ENCODE measurements around the gene CAPN12. TPM values are rescaled to one million over a fixed set of nuclear protein-coding genes. Genes with fewer than 3 reads are reported as not detected.

CAPN12 gene
- total RNA-seq, 2 experiments from 2014 or later, result 1.6 to 2.0 TPM

DNA sequence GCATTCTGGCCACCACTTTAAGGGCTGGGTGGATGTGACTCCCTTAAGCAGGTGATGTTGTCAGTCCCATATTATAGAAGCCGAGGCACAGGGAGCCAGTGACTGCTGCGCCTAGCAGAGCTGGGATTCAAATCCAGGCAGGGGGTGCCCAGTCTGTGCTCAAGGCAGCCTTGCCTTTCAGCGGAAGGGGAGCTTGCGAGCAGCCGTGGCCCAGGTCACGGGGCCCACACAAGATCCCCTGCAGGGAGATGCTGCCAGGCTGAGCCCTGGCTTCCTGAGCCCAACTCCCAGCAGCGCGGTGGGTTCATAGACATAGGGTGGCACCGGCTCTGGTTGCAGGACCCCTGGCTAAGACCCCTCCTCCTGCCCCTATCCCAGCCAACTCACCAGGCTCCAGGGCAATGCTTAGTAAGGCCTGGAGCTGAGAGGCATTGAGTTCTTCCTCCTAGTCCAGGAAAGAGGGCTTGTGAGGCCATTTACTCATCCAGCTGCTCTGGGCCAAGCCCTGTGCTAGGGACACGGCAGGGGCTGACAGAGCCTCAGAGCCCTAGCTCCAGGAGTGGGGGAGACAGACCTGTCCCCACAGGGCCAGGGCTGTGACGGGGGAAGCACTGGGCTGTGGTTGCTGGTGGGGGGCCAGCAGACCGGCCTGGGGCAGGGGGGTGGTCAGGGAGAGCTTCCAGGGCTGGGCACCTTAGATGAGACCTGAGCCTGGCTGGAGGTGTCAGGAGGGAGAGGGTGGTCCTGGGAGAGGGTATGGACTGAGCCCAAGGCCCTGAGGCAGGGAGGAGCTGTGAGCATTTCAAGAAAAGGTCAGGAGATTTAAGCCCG, 9.6 kb downstream of the CAPN12 start:
- peaks cover 61% of the 10 kb centered on the region for H3K4me1 ChIP-seq (ENCODE audit: insufficient read depth, low read length)
- Mint-ChIP-seq H3K27me3 (peaks cover 5% of the 10 kb centered on the region), H3K9me3 (no peaks in the 10 kb centered on the region), H3K4me3 (peak overlapping the region; percentile 83), H3K27ac (peak overlapping the region; percentile 83), H3K36me3 (ENCODE audit: low read depth) (peaks cover 4% of the 10 kb centered on the region), H3K4me1 (ENCODE audit: low read depth) (peaks cover 43% of the 10 kb centered on the region)
- peak in 6 of 14 experiments; percentile 16 to 75 (median 59) for DNase-seq
- peak; percentile 32 for ATAC-seq (ENCODE audit: poor library complexity)
- POLR2A ChIA-PET, result interaction anchor here (1.0 to 1.8 kb wide), 4 partner anchors 35 to 196 kb away, joined by 4 to 8 read pairs (median 5); partner anchors contain the start of genes MRPS12 and SARS2
- intact Hi-C loops (cut with DNase I, micrococcal nuclease), result loop anchor here (1.0 to 10.0 kb wide), 7 partner anchors 87 to 342 kb away; partner anchors contain the start of genes ACTN4 (in 1 of the 2), HNRNPL (in 1 of the 2), MRPS12 (in 1 of the 2) and RINL (in 1 of the 2)
- peaks cover 3% of the 10 kb centered on the region for H3K36me3 ChIP-seq (ENCODE audit: insufficient read depth, low read length)
- peak overlapping the region; percentile 29 to 65 for H3K27ac ChIP-seq (ENCODE audit: low read depth in 1 of 2, low read length in 2 of 2)
- peak overlapping the region; percentile 60 for H3K4me3 ChIP-seq (ENCODE audit: low read length)
- CTCF ChIA-PET, result interaction anchor here (0.7 to 2.5 kb wide), 6 partner anchors 48 to 195 kb away, joined by 3 to 16 read pairs (median 3); partner anchors contain the start of genes MRPS12 and SARS2
- no peaks in the 10 kb centered on the region for H3K27me3 ChIP-seq (ENCODE audit: control insufficient read depth in 1 of 2, insufficient read depth in 2 of 2, low read length in 2 of 2)
- TF ChIP-seq, protein P1, sequence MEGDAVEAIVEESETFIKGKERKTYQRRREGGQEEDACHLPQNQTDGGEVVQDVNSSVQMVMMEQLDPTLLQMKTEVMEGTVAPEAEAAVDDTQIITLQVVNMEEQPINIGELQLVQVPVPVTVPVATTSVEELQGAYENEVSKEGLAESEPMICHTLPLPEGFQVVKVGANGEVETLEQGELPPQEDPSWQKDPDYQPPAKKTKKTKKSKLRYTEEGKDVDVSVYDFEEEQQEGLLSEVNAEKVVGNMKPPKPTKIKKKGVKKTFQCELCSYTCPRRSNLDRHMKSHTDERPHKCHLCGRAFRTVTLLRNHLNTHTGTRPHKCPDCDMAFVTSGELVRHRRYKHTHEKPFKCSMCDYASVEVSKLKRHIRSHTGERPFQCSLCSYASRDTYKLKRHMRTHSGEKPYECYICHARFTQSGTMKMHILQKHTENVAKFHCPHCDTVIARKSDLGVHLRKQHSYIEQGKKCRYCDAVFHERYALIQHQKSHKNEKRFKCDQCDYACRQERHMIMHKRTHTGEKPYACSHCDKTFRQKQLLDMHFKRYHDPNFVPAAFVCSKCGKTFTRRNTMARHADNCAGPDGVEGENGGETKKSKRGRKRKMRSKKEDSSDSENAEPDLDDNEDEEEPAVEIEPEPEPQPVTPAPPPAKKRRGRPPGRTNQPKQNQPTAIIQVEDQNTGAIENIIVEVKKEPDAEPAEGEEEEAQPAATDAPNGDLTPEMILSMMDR (IDR thresholded peaks at IDR 0.05), result no peak
- no peaks in the 10 kb centered on the region for H3K9me3 ChIP-seq (ENCODE audit: control insufficient read depth in 1 of 2, insufficient read depth in 1 of 2, low read length in 2 of 2)

DNA sequence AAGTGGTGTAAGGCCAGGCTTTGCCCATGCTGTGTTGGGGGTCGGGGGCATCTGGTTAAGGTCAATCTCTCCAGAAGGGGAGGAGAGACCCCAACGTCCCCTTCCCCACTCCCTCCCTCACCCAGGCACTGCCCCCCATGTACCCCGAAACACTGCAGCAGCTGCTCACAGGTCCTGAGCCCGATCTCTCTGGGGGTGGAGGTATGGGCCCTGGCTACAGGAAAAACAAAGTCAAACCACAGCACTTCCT, 10.2 kb downstream of the CAPN12 start:
- TF ChIP-seq, protein P1 (IDR thresholded peaks at IDR 0.05), result no peak
- DNase-seq, result no peak
- Mint-ChIP-seq H3K9me3 (no peaks in the 10 kb centered on the region), H3K4me3 (peak overlapping the region; percentile 83), H3K4me1 (ENCODE audit: low read depth) (peaks cover 39% of the 10 kb centered on the region), H3K27me3 (peaks cover 5% of the 10 kb centered on the region), H3K27ac (peak overlapping the region; percentile 83), H3K36me3 (ENCODE audit: low read depth) (peaks cover 6% of the 10 kb centered on the region)
- no peak for ATAC-seq (ENCODE audit: poor library complexity)
- intact Hi-C loops (cut with DNase I, micrococcal nuclease), result loop anchor here (1.0 to 10.0 kb wide), 7 partner anchors 87 to 342 kb away; partner anchors contain the start of genes ACTN4 (in 1 of the 2), HNRNPL (in 1 of the 2), MRPS12 (in 1 of the 2) and RINL (in 1 of the 2)
- ChIA-PET CTCF (interaction anchor here (0.9 to 2.5 kb wide), 4 partner anchors 97 to 196 kb away, joined by 3 to 16 read pairs (median 4); partner anchors contain the start of genes MRPS12 and SARS2), POLR2A (interaction anchor here (1.3 to 1.8 kb wide), 2 partner anchors 36 to 98 kb away, joined by 4 to 6 read pairs; no protein-coding TSS in a partner anchor)
- Histone ChIP-seq H3K4me3 (ENCODE audit: low read length) (peak overlapping the region; percentile 60), H3K9me3 (ENCODE audit: control insufficient read depth in 1 of 2, insufficient read depth in 1 of 2, low read length in 2 of 2) (no peaks in the 10 kb centered on the region), H3K27me3 (ENCODE audit: control insufficient read depth in 1 of 2, insufficient read depth in 2 of 2, low read length in 2 of 2) (no peaks in the 10 kb centered on the region), H3K4me1 (ENCODE audit: insufficient read depth, low read length) (peaks cover 57% of the 10 kb centered on the region), H3K27ac (ENCODE audit: low read depth in 1 of 2, low read length in 2 of 2) (peak overlapping the region; percentile 29 to 65), H3K36me3 (ENCODE audit: insufficient read depth, low read length) (peaks cover 5% of the 10 kb centered on the region)

DNA sequence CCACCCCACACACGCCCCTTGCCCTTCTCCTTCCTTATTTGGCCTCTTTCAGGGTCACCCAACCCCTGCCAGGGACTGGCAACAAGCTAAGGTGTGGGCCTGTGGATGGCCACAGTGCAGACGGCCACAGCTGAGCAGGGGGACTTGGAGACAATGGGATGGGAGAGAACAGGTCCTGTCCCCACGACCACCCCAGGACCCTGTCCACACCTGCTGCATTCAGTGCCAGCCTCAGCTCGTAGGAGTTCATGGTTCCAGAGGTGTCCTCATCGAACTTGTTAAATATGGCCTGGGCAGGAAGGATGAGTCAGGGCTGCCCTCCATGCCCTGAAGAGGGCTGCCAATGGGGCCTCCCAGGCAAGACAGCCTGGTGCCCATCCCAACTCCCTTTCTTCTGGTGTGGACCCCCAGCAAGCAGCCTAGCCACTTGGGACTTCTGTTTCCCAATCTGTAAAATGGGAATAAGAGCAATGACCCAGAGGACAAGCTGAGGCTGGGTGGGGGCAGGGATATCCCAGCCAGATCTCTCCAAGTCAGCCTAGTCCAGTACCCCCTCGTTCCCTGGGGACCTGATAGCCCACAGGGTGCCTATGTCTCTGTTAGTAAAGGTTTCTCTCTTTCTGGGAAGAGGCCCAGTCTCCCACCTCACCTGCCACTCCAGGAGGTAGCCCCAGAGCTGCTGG, 10.6 kb downstream of the CAPN12 start:
- intact Hi-C loops (cut with DNase I, micrococcal nuclease), result loop anchor here (1.0 to 10.0 kb wide), 7 partner anchors 86 to 341 kb away; partner anchors contain the start of genes ACTN4 (in 1 of the 2), HNRNPL (in 1 of the 2), MRPS12 (in 1 of the 2) and RINL (in 1 of the 2)
- H3K27me3 Mint-ChIP-seq, result peaks cover 5% of the 10 kb centered on the region
- Histone ChIP-seq H3K27me3 (ENCODE audit: control insufficient read depth in 1 of 2, insufficient read depth in 2 of 2, low read length in 2 of 2) (no peaks in the 10 kb centered on the region), H3K36me3 (ENCODE audit: insufficient read depth, low read length) (peaks cover 7% of the 10 kb centered on the region), H3K27ac (ENCODE audit: low read depth in 1 of 2, low read length in 2 of 2) (peak overlapping the region; percentile 29 to 65), H3K4me1 (ENCODE audit: insufficient read depth, low read length) (peaks cover 53% of the 10 kb centered on the region), H3K9me3 (ENCODE audit: control insufficient read depth in 1 of 2, insufficient read depth in 1 of 2, low read length in 2 of 2) (no peaks in the 10 kb centered on the region), H3K4me3 (ENCODE audit: low read length) (peak overlapping the region; percentile 60)
- ChIA-PET CTCF (interaction anchor here (0.9 to 2.5 kb wide), 3 partner anchors 97 to 196 kb away, joined by 3 to 16 read pairs (median 3); partner anchors contain the start of genes MRPS12 and SARS2), POLR2A (interaction anchor here (0.6 to 1.8 kb wide), 7 partner anchors 11 to 116 kb away, joined by 3 to 6 read pairs (median 3); no protein-coding TSS in a partner anchor)
- no peaks in the 10 kb centered on the region for H3K9me3 Mint-ChIP-seq
- H3K4me3 Mint-ChIP-seq, result peak overlapping the region; percentile 15
- peaks cover 35% of the 10 kb centered on the region for H3K4me1 Mint-ChIP-seq (ENCODE audit: low read depth)
- peaks cover 6% of the 10 kb centered on the region for H3K36me3 Mint-ChIP-seq (ENCODE audit: low read depth)
- ATAC-seq (ENCODE audit: poor library complexity), result no peak
- H3K27ac Mint-ChIP-seq, result peak overlapping the region; percentile 83
- peak in 2 of 14 experiments; percentile 38 to 42 for DNase-seq
- TF ChIP-seq, protein P1 (IDR thresholded peaks at IDR 0.05), result no peak
